GM18519 (cell line): ENCODE results near the gene SORCS1.

Source experiments
- ATAC-seq: cut with Tn5 transposase; IDR thresholded peaks from one replicate; pipeline ENCODE4 v1.9.1; 2021; ENCODE audit warnings: mild to moderate bottlenecking, moderate library complexity; ENCODE audit not compliant: unreplicated experiment, low FRiP score

The SORCS1 gene

GRCh38 chr10:106913348-106913747 lies 251.2 kb downstream of the SORCS1 start:
- ATAC-seq, result no peak

GRCh38 chr10:106911096-106911495 lies 253.4 kb downstream of the SORCS1 start:
- no peak for ATAC-seq

GRCh38 chr10:106910666-106911065 lies 253.8 kb downstream of the SORCS1 start:
- no peak for ATAC-seq

DNA sequence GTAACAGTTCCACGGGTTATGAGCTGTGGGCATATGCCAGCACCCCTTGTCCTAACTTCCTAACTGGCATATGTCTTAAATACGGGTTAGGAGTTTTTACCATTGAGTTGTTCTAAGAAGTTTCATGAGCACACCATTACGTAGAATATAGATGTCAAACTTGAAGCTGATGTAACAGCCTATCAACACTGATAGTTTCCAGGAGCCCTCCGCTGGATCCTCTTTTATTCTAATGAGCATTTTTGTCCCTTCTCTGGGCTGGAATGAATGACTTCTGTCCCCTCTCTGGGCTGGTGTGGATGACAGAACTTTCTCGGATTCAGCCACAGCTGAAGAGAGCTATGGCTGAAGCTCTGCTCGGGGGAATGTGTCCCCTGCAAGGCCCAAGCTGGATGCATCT lies 256.3 kb downstream of the SORCS1 start:
- no peak for ATAC-seq

DNA sequence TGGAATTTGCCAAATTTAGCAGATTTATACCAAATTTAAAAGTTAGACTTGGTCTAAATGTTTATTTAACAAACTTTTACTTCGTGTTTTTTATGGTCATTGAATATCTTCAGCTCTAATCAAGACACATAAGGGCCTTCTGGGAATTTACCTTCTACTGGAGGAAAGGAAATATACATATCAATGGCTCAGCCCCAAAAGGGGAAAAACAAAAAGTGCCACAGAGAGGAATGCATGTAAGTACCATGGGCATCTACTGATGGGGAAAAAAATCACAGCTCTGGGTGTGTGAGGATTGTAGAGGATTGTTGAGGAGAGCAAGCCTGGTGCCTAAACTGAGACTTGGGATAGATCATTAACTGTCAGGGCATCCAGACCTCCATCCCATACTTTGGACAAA lies 260.3 kb downstream of the SORCS1 start:
- no peak for ATAC-seq

DNA sequence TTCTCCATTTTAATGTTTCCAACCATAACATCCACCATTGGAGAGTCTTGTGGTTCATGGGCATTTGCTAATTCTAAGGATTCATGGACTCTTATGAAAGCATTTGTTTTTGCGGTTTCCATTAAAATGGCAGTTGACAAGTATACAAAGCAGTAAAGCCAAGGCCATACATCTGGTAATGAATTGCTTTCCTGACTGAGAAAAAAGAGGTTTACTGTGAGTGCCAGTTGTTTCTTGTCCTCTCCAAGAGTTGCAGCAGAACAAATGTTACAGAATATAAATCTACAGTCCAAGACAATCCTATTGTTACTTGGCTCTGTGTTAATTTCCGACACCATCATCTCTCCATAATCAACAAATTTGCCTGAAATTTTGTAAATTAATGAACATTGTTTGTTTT lies 261.3 kb downstream of the SORCS1 start:
- no peak for ATAC-seq

- no peak for ATAC-seq
Measured at GRCh38 chr10:106900016-106900652, 264.4 kb downstream of the SORCS1 start.

- no peak for ATAC-seq
Measured at GRCh38 chr10:106898446-106898845, 266.1 kb downstream of the SORCS1 start.

GRCh38 chr10:106897719-106898118 lies 266.8 kb downstream of the SORCS1 start:
- ATAC-seq, result no peak

- no peak for ATAC-seq
Measured at GRCh38 chr10:106894692-106895091, 269.8 kb downstream of the SORCS1 start.

- no peak for ATAC-seq
Measured at GRCh38 chr10:106877574-106877973, 286.9 kb downstream of the SORCS1 start.

DNA sequence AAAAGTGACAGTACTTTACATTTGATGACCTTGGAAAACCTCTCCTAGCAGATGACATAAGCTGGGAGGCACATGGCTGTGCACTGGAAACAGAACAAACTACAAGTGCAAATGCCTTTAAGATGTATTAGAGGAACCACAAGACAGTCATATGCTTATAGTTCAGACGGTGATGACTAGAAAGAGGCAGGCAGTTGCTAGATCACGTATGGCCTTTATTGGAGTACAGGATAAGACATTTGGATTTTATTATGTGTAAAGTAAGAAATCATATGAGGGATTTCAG lies 290.0 kb downstream of the SORCS1 start:
- ATAC-seq, result no peak

- no peak for ATAC-seq
Measured at GRCh38 chr10:106873770-106874603, 290.5 kb downstream of the SORCS1 start.

DNA sequence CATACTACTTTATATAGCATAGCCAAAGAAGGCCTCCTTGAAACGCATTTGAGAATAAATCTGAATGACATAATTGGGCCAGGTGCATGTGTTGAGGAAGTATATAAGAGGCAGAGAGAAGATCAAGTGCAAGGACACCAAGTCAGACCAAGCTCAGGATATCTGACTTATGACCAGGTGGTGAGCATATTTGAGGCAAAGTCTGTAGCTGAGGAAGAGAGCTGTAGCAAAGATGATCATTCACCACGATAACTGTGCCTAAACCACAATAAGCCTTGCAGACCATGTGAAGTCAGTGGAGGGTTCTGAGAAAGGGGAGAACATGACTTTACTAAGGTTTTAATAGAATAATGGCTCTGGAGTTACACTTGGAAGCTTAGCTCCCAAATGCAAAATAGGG lies 292.3 kb downstream of the SORCS1 start:
- peak; percentile 50 for ATAC-seq

GRCh38 chr10:106866244-106866845 lies 298.2 kb downstream of the SORCS1 start:
- peak; percentile 43 for ATAC-seq

DNA sequence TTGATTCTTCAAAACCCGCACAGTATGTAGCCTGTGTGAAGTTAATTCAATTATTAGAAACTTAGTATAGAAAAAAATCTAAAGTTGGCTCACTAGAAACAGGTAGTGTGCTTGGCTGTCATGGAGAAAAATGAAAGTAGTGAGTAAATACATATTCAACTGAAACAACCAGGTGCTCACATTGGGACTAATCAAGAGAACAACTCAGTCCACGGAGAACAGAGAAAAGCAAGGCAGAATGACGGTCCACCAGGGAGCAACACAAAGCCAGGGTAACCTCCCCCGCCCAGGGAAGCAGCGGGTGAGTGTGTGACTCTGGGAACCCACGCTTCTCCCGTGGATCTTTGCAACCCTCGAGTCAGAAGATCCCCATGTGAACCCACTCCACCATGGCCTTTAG lies 300.5 kb downstream of the SORCS1 start:
- no peak for ATAC-seq

GRCh38 chr10:106863549-106863948 lies 301.0 kb downstream of the SORCS1 start:
- ATAC-seq, result no peak

DNA sequence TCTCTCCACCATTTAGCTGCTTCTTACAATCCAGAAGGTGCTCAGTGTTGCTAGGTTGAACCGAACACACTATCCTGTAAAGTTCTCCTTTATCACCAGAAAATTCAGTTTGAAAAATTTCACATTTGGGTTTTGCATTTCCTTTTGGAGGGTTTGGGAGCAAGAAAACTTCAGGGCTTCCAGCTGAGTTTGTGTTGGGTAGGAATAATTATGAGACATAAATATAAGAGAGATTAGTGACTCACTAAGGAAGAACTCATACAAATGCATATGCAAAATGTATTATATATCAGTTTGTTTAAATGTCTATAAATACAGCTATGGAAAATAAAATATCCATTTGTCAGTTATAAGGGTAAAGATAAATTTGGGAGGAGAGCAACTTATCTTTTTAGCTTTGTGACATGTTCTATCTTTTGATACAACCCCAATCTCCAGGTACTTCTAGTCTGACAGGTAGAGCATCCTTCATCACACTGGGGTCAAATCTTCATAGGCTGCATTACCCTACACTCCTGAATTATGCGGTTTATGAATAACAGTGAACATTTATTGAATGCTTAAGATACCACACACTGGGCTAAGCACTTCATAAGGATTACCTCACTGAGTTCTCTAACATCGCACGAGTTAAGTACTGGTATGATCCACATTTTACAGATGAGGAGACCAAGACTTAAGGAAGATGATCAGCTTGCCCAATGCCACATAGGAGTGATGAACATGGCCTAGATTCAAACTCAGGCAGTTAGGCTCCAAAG lies 304.4 kb downstream of the SORCS1 start:
- ATAC-seq, result no peak

DNA sequence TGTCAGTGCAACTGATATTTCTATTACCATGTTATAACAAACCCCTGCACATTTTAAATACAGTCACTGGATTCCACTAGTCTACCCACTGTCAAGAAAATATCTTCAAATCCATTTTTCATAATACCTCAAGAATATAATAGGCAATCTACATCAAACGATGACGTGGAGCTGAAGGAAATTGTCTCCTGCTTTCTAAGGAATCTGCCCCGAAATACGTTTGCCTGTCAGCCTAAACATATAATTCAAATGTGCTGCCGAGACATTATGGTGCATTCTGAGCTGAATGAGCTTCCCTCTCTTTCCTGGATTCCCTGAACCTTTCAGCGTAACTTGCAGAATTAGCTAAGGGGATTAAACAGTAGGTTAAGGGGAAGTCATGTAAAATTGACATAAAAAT lies 306.8 kb downstream of the SORCS1 start:
- no peak for ATAC-seq

- ATAC-seq, result no peak
Measured at GRCh38 chr10:106857213-106857612, 307.3 kb downstream of the SORCS1 start.
